Upper lobe of left lung (tissue), 6 donors: Measurements from ENCODE around the gene KCNC1. TPM values are rescaled to one million over a fixed set of nuclear protein-coding genes. Genes with fewer than 3 reads are reported as not detected.

Experiments
- ATAC-seq, 2 donors: fragments of 200-7000 bp; cut with Tn5 transposase; one replicate each; pipeline ENCODE4 v1.9.1; 2022; ENCODE audit warnings: mild to moderate bottlenecking in 2 of 2, moderate library complexity in 2 of 2; ENCODE audit not compliant: low FRiP score in 2 of 2
- DNase-seq, 2 donors: peaks; one replicate each; pipeline ENCODE4 v3.0.0-alpha.2; 2019 to 2020
- H3K27ac ChIP-seq, 4 donors: fragments of 200-600 bp; sonication (generic); one replicate each; pipeline ENCODE4 v1.5.1; 2016 to 2019
- H3K27me3 ChIP-seq, 4 donors: fragments of 200-600 bp; sonication (generic); one replicate each; pipeline ENCODE4 v1.5.1; 2017 to 2019
- H3K36me3 ChIP-seq, 4 donors: fragments of 200-600 bp; sonication (generic); one replicate each; pipeline ENCODE4 v1.5.1; 2016 to 2019
- H3K4me1 ChIP-seq, 4 donors: fragments of 200-600 bp; sonication (generic); one replicate each; pipeline ENCODE4 v1.5.1; 2018 to 2019
- H3K4me3 ChIP-seq, 4 donors: fragments of 200-600 bp; sonication (generic); one replicate each; pipeline ENCODE4 v1.5.1; 2017 to 2019; ENCODE audit warnings: mild to moderate bottlenecking in 2 of 4, moderate library complexity in 1 of 4
- H3K9me3 ChIP-seq, 4 donors: fragments of 200-600 bp; sonication (generic); one replicate each; pipeline ENCODE4 v1.5.1; 2018 to 2019
- EP300 ChIP-seq, 4 donors: sonication (generic); formaldehyde crosslinking; IDR thresholded peaks; one replicate each; pipeline ENCODE4 v1.5.1; 2017; ENCODE audit warnings: antibody characterized with exemption in 4 of 4, control low read depth in 2 of 4
- POLR2A ChIP-seq, 4 donors: fragments of 450-650 bp; IDR thresholded peaks; one replicate each; pipeline ENCODE4 v1.5.1; 2016 to 2017; ENCODE audit warnings: antibody characterized with exemption in 4 of 4, mild to moderate bottlenecking in 2 of 4
- POLR2AphosphoS5 ChIP-seq, 2 donors: sonication (generic); formaldehyde crosslinking; IDR thresholded peaks; one replicate each; pipeline ENCODE4 v1.5.1; 2017; ENCODE audit warnings: antibody characterized with exemption in 2 of 2
- WGBS, 2 donors: methylation state at CpG; one replicate each; pipeline ENCODE4 v1.1.5; 2017 to 2018; 5-methylcytosine and 5-hydroxymethylcytosine counted together
- total RNA-seq, 6 donors: library from RNA; depleted of rRNA in 4 of 6; stranded (reverse); fragments of >200 nt in 4 of 6; gene quantifications; one replicate each; pipeline versions ENCODE4 v1.1.0 to v1.2.1, GENCODE V29; 2016 to 2021
- TF ChIP-seq, protein P1 (sequence below), 6 experiments: fragments of 450-650 bp in 4 of 6; fragments of 200-600 bp in 2 of 6; sonication (generic) in 2 of 6; IDR thresholded peaks; one replicate each; pipeline ENCODE4 v1.5.1; 2016 to 2019; ENCODE audit warnings: antibody characterized with exemption in 6 of 6
- donor health status: DM: no; HTN: no; CAD: no; lungs with moderate emphysema.
- donor health status: DM: no; HTN: yes; CAD: no; lungs with severe emphysema.

The KCNC1 gene
- total RNA-seq, 6 donors from 2014 or later = not detected

- no peaks in the 10 kb centered on the region for H3K27me3 ChIP-seq
- 87 to 88% methylated on average over 17 of the region's 17 CpGs for WGBS, 2 donors
- H3K9me3 ChIP-seq = peaks cover 0 to 7% (median 0%) of the 10 kb centered on the region in 4 donors
- no peak for ATAC-seq
- H3K27ac ChIP-seq = no peak overlapping the region
- H3K4me1 ChIP-seq = no peaks in the 10 kb centered on the region
- H3K36me3 ChIP-seq = no peaks in the 10 kb centered on the region
- H3K4me3 ChIP-seq = no peak overlapping the region
- TF ChIP-seq EP300 (IDR thresholded peaks at IDR 0.05) (no peak), POLR2AphosphoS5 (IDR thresholded peaks at IDR 0.05) (no peak), POLR2A (IDR thresholded peaks at IDR 0.05) (no peak)
- TF ChIP-seq, protein P1, sequence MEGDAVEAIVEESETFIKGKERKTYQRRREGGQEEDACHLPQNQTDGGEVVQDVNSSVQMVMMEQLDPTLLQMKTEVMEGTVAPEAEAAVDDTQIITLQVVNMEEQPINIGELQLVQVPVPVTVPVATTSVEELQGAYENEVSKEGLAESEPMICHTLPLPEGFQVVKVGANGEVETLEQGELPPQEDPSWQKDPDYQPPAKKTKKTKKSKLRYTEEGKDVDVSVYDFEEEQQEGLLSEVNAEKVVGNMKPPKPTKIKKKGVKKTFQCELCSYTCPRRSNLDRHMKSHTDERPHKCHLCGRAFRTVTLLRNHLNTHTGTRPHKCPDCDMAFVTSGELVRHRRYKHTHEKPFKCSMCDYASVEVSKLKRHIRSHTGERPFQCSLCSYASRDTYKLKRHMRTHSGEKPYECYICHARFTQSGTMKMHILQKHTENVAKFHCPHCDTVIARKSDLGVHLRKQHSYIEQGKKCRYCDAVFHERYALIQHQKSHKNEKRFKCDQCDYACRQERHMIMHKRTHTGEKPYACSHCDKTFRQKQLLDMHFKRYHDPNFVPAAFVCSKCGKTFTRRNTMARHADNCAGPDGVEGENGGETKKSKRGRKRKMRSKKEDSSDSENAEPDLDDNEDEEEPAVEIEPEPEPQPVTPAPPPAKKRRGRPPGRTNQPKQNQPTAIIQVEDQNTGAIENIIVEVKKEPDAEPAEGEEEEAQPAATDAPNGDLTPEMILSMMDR (IDR thresholded peaks at IDR 0.05) = no peak
- DNase-seq = no peak
These were observed 27.9 kb downstream of the KCNC1 start for GRCh38 chr11:17762309-17762974.

DNA sequence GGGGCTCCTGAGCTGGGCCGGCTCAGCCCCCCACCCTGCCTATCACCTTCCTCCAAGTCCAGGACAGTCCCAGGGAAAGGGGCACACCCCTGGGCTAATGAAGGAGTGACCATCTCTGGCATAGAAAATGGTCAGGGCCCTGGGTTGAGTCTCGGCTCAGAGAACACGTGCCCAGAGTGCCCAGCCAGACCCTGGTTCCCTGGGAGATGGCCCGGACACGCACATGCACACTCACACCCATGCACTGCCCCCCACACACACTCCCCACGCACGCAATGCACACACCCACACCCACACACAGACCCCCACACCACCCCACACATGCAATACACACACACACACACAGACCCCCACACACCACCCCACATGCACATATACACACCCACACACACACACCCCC is 28.7 kb downstream of the KCNC1 start:
- no peak for ATAC-seq
- DNase-seq = peak in 1 of 2 donors; percentile 33
- WGBS, 2 donors = 81 to 86% methylated on average over 6 to 7 of the region's 7 CpGs
- Histone ChIP-seq H3K4me1 (no peaks in the 10 kb centered on the region), H3K9me3 (peaks cover 0 to 7% (median 0%) of the 10 kb centered on the region in 4 donors), H3K27ac (no peak overlapping the region), H3K4me3 (no peak overlapping the region), H3K36me3 (no peaks in the 10 kb centered on the region), H3K27me3 (no peaks in the 10 kb centered on the region)
- no peak for TF ChIP-seq EP300 (IDR thresholded peaks at IDR 0.05)
- TF ChIP-seq POLR2AphosphoS5 (IDR thresholded peaks at IDR 0.05) = no peak
- TF ChIP-seq, protein P1 (IDR thresholded peaks at IDR 0.05) = no peak
- TF ChIP-seq POLR2A (IDR thresholded peaks at IDR 0.05) = no peak

GRCh38 chr11:17763703-17764102 is 29.1 kb downstream of the KCNC1 start:
- H3K4me1 ChIP-seq = no peaks in the 10 kb centered on the region
- no peak overlapping the region for H3K4me3 ChIP-seq
- peaks cover 0 to 3% (median 0%) of the 10 kb centered on the region in 4 donors for H3K9me3 ChIP-seq
- no peak overlapping the region for H3K27ac ChIP-seq
- 56 to 64% methylated on average over 3 of the region's 3 CpGs for WGBS, 2 donors
- no peaks in the 10 kb centered on the region for H3K27me3 ChIP-seq
- no peak for DNase-seq
- no peaks in the 10 kb centered on the region for H3K36me3 ChIP-seq
- ATAC-seq = no peak
- TF ChIP-seq EP300 (IDR thresholded peaks at IDR 0.05) = no peak
- no peak for TF ChIP-seq POLR2AphosphoS5 (IDR thresholded peaks at IDR 0.05)
- TF ChIP-seq, protein P1 (IDR thresholded peaks at IDR 0.05) = no peak
- TF ChIP-seq POLR2A (IDR thresholded peaks at IDR 0.05) = no peak

DNA sequence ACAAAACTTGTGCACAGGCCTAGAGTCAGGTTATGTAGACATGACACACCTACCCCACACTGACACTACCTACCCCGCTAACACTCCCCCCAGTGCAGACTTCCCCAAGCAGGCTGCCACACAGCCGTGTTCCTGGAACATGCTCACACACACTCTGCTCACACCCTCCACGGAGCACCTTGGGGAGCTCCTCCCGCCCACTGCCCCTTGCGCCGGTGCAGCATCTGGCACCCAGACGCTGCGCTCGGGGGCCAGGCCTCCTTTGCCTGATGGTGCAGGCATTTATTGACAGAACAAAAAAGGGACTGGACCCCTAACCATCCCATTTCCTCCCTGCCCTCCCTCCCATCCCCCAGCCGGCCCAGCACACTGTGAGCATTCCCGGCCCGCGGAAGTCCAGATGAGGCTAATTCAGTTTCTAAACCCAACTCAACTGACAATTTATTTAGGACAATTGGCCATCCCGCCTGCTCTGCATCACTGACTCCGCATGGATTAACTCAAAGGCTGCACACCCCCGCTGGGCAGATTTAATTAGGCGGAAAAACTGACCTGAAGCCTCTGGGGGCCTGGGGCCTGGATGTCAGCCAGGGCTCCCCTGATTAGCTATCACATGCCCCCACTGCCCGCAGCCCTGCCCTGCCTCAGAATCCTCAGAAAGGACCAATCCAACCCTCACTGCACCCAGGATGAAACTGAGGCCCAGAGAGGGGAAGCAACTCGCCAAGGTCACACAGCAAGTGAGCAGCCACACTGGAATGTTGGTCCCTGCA is 30.1 kb downstream of the KCNC1 start:
- Histone ChIP-seq H3K27ac (no peak overlapping the region), H3K4me3 (no peak overlapping the region), H3K4me1 (no peaks in the 10 kb centered on the region), H3K27me3 (no peaks in the 10 kb centered on the region), H3K9me3 (no peaks in the 10 kb centered on the region), H3K36me3 (no peaks in the 10 kb centered on the region)
- 65 to 76% methylated on average over 15 to 19 of the region's 19 CpGs for WGBS, 2 donors
- ATAC-seq = no peak
- TF ChIP-seq, protein P1 (IDR thresholded peaks at IDR 0.05) = no peak
- DNase-seq = peak in 1 of 2 donors; percentile 52
